Measurements from ENCODE around the gene CAB39. TPM values are rescaled to one million over a fixed set of nuclear protein-coding genes. Genes with fewer than 3 reads are reported as not detected.

CAB39 gene
- total RNA-seq, 4 donors from 2014 or later, result 73.6 to 105 (median 83.9) TPM

DNA sequence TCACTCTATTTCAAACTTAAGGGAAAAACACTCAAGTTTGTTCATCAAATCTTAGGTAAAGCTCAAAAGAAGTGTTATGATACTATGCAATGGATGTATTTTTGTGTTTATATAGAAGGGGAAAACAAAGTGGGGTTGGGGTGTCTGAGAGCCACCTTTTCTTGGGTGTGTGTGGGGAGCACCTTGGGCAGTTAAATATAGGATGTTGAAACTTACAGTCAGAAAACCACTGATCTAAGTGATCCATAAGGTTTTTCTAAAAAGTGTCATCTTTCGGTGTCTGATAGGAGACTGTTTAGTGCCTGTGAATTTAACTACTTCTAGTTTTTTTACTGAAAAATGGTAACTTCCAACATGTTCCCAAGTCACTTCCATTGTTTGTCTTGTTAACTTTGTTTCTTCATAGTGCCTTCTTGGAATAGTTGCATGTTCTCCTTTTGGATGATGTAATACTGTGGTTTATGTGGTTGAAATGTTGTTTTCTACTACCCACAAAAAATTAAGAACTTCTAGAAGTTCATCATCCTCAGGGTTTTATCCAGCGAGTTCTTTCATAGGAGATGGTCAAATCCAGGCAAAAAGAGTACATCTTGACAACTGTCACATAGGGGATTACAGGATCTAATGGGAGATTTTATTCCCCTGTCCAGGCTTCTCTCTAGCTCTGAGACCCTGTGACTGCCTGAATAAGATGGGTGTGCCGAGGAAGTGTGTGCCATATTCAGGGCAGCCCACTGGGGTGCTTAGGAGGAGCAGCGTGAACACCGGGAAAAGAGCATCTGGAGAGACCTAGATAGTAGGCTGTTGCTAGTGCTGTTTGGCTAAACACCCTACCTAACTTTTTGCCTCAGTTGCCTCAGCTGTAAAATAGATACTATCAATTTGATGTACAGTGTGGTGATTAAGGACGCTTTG is 46.2 kb downstream of the CAB39 start:
- WGBS, result 76% methylated on average over 6 of the region's 6 CpGs
- intact Hi-C loops (cut with DNase I), result loop anchor here (5.0 kb wide), 1 partner anchor 38 kb away; no protein-coding TSS in a partner anchor
- H3K27ac ChIP-seq (replicated peaks in 1 of 4), result peak overlapping the region in 1 of 4 donors; percentile 7
- TF ChIP-seq POLR2AphosphoS5 (IDR thresholded peaks at IDR 0.05) (no peak), EP300 (IDR thresholded peaks at IDR 0.05) (no peak), POLR2A (IDR thresholded peaks at IDR 0.05; ENCODE audit: low read depth) (no peak)
- TF ChIP-seq, protein P1, sequence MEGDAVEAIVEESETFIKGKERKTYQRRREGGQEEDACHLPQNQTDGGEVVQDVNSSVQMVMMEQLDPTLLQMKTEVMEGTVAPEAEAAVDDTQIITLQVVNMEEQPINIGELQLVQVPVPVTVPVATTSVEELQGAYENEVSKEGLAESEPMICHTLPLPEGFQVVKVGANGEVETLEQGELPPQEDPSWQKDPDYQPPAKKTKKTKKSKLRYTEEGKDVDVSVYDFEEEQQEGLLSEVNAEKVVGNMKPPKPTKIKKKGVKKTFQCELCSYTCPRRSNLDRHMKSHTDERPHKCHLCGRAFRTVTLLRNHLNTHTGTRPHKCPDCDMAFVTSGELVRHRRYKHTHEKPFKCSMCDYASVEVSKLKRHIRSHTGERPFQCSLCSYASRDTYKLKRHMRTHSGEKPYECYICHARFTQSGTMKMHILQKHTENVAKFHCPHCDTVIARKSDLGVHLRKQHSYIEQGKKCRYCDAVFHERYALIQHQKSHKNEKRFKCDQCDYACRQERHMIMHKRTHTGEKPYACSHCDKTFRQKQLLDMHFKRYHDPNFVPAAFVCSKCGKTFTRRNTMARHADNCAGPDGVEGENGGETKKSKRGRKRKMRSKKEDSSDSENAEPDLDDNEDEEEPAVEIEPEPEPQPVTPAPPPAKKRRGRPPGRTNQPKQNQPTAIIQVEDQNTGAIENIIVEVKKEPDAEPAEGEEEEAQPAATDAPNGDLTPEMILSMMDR (IDR thresholded peaks at IDR 0.05), result no peak
- H3K27me3 ChIP-seq, result no peaks in the 10 kb centered on the region
- no peak overlapping the region for H3K4me3 ChIP-seq
- no peaks in the 10 kb centered on the region for H3K9me3 ChIP-seq
- H3K4me1 ChIP-seq, result peaks cover 36 to 48% (median 41%) of the 10 kb centered on the region in 4 donors
- DNase-seq (ENCODE audit: extremely low spot score), result no peak
- peaks cover 0 to 33% (median 21%) of the 10 kb centered on the region in 4 donors for H3K36me3 ChIP-seq

DNA sequence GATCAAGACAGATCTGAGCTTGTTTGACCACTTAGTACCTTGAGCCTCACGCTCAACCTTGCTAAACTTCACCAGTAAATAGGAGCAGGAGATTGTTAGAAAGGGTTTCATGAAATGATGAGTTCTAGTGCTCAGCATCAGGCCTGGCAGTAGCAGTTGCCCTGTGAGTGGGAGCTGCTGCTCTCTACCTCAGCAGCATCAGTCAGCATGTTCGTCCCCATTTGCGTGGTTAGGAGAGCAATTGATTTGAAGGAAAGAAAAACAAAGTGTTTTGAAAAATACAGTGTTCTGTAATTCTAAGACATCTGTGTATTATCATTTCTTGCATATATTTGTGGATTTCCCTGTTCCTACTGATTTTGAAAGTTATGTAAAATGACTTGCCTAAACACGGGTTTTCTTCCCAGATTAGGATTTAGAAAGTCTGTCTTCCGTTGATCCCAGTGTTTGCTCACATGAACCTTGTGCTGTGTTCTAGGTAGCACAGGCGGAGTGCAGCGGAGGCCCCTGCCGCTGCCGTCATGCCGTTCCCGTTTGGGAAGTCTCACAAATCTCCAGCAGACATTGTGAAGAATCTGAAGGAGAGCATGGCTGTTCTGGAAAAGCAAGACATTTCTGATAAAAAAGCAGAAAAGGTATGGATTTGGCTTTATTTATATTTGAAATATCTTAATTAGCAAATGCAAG is 47.0 kb downstream of the CAB39 start:
- intact Hi-C loops (cut with DNase I), result loop anchor here (5.0 kb wide), 1 partner anchor 38 kb away; no protein-coding TSS in a partner anchor
- DNase-seq (ENCODE audit: extremely low spot score), result no peak
- H3K4me3 ChIP-seq, result no peak overlapping the region
- H3K4me1 ChIP-seq, result peaks cover 36 to 48% (median 39%) of the 10 kb centered on the region in 4 donors
- WGBS, result 85% methylated on average over 11 of the region's 11 CpGs
- H3K9me3 ChIP-seq, result no peaks in the 10 kb centered on the region
- TF ChIP-seq POLR2AphosphoS5 (IDR thresholded peaks at IDR 0.05) (no peak), POLR2A (IDR thresholded peaks at IDR 0.05; ENCODE audit: low read depth) (no peak), EP300 (IDR thresholded peaks at IDR 0.05) (no peak)
- TF ChIP-seq, protein P1 (IDR thresholded peaks at IDR 0.05), result no peak
- no peaks in the 10 kb centered on the region for H3K27me3 ChIP-seq
- H3K36me3 ChIP-seq, result peaks cover 0 to 40% (median 25%) of the 10 kb centered on the region in 4 donors
- H3K27ac ChIP-seq (replicated peaks in 1 of 4), result peak overlapping the region in 1 of 4 donors; percentile 7

DNA sequence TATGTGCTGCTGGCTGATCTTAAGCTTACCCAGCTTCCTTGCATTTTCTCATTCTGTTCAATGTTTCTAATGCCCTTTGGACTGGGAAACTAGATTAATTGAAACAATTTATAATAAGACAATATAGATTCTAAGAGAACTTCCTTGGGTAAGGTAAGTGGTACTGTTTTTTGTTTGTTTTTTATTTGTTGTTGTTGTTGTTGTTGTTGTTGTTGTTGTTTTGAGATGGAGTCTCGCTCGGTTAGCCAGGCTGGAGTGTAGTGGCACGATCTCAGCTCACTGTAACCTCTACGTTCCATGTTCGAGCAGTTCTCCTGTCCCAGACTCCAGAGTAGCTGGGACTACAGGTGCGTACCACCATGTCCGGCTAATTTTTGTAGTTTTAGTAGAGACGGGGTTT is 49.1 kb downstream of the CAB39 start:
- Histone ChIP-seq H3K36me3 (peaks cover 4 to 51% (median 26%) of the 10 kb centered on the region in 4 donors), H3K4me3 (no peak overlapping the region), H3K4me1 (peaks cover 29 to 35% (median 31%) of the 10 kb centered on the region in 4 donors), H3K27me3 (no peaks in the 10 kb centered on the region), H3K9me3 (no peaks in the 10 kb centered on the region), H3K27ac (replicated peaks in 1 of 4) (no peak overlapping the region)
- 94% methylated on average over 8 of the region's 8 CpGs for WGBS
- intact Hi-C loops (cut with DNase I), result no loop called here
- TF ChIP-seq POLR2A (IDR thresholded peaks at IDR 0.05; ENCODE audit: low read depth) (no peak), POLR2AphosphoS5 (IDR thresholded peaks at IDR 0.05) (no peak), EP300 (IDR thresholded peaks at IDR 0.05) (no peak)
- TF ChIP-seq, protein P1 (IDR thresholded peaks at IDR 0.05), result no peak
- DNase-seq (ENCODE audit: extremely low spot score), result no peak

GRCh38 chr2:230762317-230762896 is 49.8 kb downstream of the CAB39 start:
- H3K4me1 ChIP-seq, result peaks cover 22 to 28% (median 24%) of the 10 kb centered on the region in 4 donors
- no peak overlapping the region for H3K27ac ChIP-seq (replicated peaks in 1 of 4)
- H3K36me3 ChIP-seq, result peaks cover 4 to 56% (median 26%) of the 10 kb centered on the region in 4 donors
- TF ChIP-seq, protein P1 (IDR thresholded peaks at IDR 0.05), result peak in 1 of 3 experiments; percentile 36
- no peak for TF ChIP-seq POLR2A (IDR thresholded peaks at IDR 0.05; ENCODE audit: low read depth)
- no peak overlapping the region for H3K4me3 ChIP-seq
- no peak for DNase-seq (ENCODE audit: extremely low spot score)
- H3K9me3 ChIP-seq, result no peaks in the 10 kb centered on the region
- intact Hi-C loops (cut with DNase I), result no loop called here
- no peaks in the 10 kb centered on the region for H3K27me3 ChIP-seq
- WGBS, result 83% methylated on average over 4 of the region's 4 CpGs
